GM18499 (cell line): ENCODE results near the gene SBSN.
"Not testable (repeated sequence)": the region's sequence is repeated elsewhere in the genome, so short reads cannot be mapped to it uniquely, and the experiment has no call there.

ENCODE experiments used
- ATAC-seq: cut with Tn5 transposase; IDR thresholded peaks from one replicate; pipeline ENCODE4 v1.9.1; 2021; ENCODE audit warnings: moderate number of reproducible peaks; ENCODE audit not compliant: insufficient read depth, unreplicated experiment

Gene SBSN

DNA sequence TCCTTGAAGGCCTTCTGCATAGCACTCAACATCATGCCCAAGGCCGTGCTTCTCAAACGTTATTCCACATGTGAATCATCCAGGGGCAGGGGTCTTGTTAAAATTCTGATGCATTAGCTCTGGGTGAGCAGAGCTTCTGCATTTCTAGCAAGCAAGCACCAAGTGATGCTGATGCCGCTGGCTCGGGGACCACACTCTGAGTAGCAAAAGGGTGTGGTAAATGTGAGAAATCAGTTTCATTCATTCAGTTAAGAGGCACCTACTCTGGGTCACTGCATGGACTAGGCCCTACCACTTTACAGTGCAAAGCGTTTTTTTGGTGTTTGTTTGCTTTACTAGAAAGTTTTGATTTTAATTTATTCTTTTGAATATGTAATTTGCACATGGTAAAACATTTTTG, 45.0 kb downstream of the SBSN start:
- no peak for ATAC-seq

DNA sequence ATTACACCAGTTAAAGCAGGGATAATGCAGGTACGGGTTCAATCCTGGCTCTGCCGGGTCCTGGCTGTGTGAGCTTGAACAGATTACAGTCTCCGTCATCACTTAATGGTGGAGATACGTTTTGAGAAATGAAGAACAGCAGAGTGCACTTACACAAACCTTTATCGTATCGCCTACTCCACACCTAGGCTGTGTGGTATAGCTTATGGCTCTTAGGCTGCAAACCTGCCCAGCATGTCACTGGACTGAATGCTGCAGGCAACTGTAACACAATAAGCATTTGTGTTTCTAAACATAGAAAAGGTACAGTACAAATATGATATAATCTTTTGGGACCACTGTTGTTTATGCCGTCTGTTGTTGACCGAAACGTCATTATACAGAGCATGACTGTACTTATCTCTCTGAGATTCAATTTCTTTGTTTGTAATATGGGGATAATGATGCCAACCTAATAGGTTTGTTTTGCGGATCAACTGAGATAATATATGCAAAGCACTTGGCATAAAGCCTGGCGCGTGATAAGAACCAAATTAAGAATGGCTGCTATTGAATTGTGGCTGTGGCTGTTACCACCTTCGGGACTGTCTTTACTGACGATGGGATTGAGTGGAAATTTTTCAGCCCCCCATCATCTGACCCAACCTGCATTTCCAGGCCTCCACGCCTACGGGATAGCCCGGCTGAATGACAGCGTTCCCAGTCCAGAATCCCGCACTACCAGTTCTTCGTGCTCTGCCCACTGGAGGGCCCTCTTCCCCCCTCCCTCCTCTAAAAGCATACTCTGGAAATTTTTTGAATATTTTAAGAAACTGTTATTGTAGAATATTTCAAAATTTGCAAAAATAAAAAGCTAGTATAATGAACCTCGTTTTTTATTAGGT, 49.1 kb downstream of the SBSN start:
- ATAC-seq = no peak

DNA sequence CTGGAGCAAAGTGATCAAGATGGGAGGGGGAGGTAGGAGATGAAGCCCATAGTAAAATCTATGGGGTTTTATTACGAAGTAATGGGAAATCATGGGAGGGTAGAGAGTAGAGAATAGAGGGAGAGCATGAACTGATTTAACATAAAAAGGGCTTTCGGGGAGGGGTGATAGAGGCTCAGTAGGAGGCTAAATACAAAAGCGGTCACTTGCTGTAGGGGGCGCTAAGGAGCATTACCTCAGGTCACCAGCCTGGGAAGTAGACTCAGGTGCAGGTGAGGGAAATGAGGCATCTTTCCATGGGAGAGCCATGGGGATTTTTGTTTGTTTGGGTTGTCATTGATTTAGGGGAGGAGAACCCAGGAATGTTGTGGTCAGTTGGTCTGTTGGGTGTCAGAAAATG, 52.0 kb downstream of the SBSN start:
- ATAC-seq = no peak

DNA sequence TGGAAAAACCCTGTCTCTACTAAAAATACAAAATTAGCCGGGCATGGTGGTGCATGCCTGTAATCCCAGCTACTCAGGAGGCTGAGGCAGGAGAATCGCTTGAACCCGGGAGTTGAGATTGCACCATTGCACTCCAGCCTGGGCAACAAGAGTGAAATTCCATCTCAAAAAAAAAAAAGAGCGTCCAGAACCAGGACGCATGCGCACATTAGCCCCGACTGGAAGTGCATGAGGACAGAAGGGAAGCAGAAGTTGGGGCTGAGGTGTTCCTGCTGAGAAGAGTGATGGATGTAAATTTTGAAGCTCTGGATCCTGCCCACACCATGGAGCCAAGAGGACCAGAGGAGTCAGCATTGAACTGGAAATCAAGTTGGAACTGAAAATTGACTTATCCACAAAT, 53.5 kb downstream of the SBSN start:
- ATAC-seq = not testable (repeated sequence)

DNA sequence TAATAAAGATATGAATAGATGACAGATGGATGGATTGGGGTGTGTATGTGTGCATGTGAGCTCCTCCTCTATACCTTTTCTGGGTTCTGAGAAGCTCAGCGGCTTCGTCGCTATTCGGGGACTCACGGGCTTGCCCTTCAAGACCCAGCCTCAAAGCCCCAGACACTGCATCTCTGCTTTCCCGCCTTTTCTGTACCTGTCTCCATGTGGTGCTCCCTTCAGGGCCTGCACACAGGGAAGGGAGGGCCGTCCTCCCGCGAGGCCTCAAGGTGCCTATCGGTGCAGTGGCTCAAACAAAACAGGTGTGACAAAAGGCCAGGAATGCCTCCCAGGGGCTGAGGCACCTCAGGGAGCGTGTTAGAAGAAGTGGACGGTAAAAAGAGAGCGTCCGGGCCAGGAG, 54.0 kb downstream of the SBSN start:
- no peak for ATAC-seq
